Panc1 (cell line): ENCODE measurements around the gene KIF23. TPM values are rescaled to one million over a fixed set of nuclear protein-coding genes. Genes with fewer than 3 reads are reported as not detected.

Experiments
- ATAC-seq: fragments of 200-7000 bp; cut with Tn5 transposase; 2 replicates; pipeline ENCODE4 v1.9.1; 2020; ENCODE audit warnings: mild to moderate bottlenecking, moderate library complexity
- BruUV-seq: library from RNA; stranded (reverse); fragments of 400-500 nt; replicated peaks from 2 replicates; lab custom pipeline; 2021; lab: Mats Ljungman, UMichigan
- CTCF ChIA-PET: fragments of 300-600 bp; sonication (Branson Sonifier 250); formaldehyde crosslinking; loops from one replicate; lab custom pipeline; 2022; ENCODE audit warnings: antibody characterized with exemption; lab: Charles Lee
- POLR2A ChIA-PET: fragments of 300-600 bp; sonication (Branson Sonifier 250); formaldehyde crosslinking; loops from one replicate; lab custom pipeline; 2022; ENCODE audit warnings: antibody characterized with exemption; lab: Charles Lee
- DNase-seq: peaks from one replicate; pipeline ENCODE4 v3.0.0-alpha.2; 2010; ENCODE audit warnings: low read depth, low spot score
- H3K27ac ChIP-seq: 2 replicates; pipeline ENCODE4 v1.5.1; 2011; ENCODE audit warnings: mild to moderate bottlenecking, low read length, inconsistent platforms
- H3K27me3 ChIP-seq: fragments of 200-500 bp; sonication (Bioruptor generic); 2 replicates; pipeline ENCODE4 v1.6.0; 2014; ENCODE audit warnings: low read length, inconsistent platforms; ENCODE audit not compliant: control insufficient read depth, insufficient read depth
- H3K36me3 ChIP-seq: fragments of 200-500 bp; sonication (Bioruptor generic); 2 replicates; pipeline ENCODE4 v1.5.1; 2014; ENCODE audit warnings: inconsistent platforms, mild to moderate bottlenecking, low read length, moderate library complexity; ENCODE audit not compliant: control insufficient read depth, insufficient read depth
- H3K4me1 ChIP-seq: 2 replicates; pipeline ENCODE4 v1.5.1; 2011; ENCODE audit warnings: inconsistent platforms, mild to moderate bottlenecking, low read length, moderate library complexity; ENCODE audit not compliant: control insufficient read depth, insufficient read depth
- H3K4me3 ChIP-seq, 2 experiments: 2 replicates each; pipeline ENCODE4 v1.5.1; 2011 to 2012; ENCODE audit warnings: low read depth in 2 of 2, low read length in 2 of 2, mild to moderate bottlenecking in 2 of 2, inconsistent platforms in 1 of 2, moderate library complexity in 1 of 2
- H3K9me3 ChIP-seq: fragments of 200-500 bp; sonication (Bioruptor generic); 2 replicates; pipeline ENCODE4 v1.5.1; 2014; ENCODE audit warnings: low read depth, mild to moderate bottlenecking, inconsistent platforms, low read length, moderate library complexity; ENCODE audit not compliant: control insufficient read depth, insufficient read depth
- POLR2AphosphoS5 ChIP-seq: IDR thresholded peaks from 2 replicates; pipeline ENCODE4 v1.6.1; 2012; ENCODE audit warnings: mild to moderate bottlenecking, low read depth, low read length, moderate library complexity
- SIN3A ChIP-seq: IDR thresholded peaks from 2 replicates; pipeline ENCODE4 v1.6.1; 2012; ENCODE audit warnings: low read depth, mild to moderate bottlenecking, low read length, moderate library complexity, borderline replicate concordance; ENCODE audit not compliant: insufficient read depth
- TCF7L2 ChIP-seq: IDR thresholded peaks from 2 replicates; pipeline ENCODE4 v1.6.1; 2011; ENCODE audit warnings: mild to moderate bottlenecking, low read depth, low read length, inconsistent platforms
- in situ Hi-C: cut with HindIII; loops from 2 replicates; pipeline ENCODE4 v1.10.0; 2016; ENCODE audit warnings: low sequenced_read_pairs, low pct_unique_long_range_greater_than_20kb
- intact Hi-C: fragments of 100-400 bp; cut with micrococcal nuclease; formaldehyde crosslinking; loops from one replicate; pipeline ENCODE4 v1.10.0; 2022; ENCODE audit not compliant: unreplicated experiment
- total RNA-seq: library from RNA; stranded (reverse); gene quantifications from one replicate; pipeline ENCODE4 v1.2.1, GENCODE V29; 2021; ENCODE audit not compliant: unreplicated experiment
- TF ChIP-seq, protein P1 (sequence below): fragments of 450-650 bp; IDR thresholded peaks from 2 replicates; pipeline ENCODE4 v1.5.1; 2017; ENCODE audit warnings: mild to moderate bottlenecking
- TF ChIP-seq, protein P2 (sequence below), 2 experiments: IDR thresholded peaks; 2 replicates each; pipeline ENCODE4 v1.6.1; 2011 to 2012; ENCODE audit warnings: low read depth in 2 of 2, control low read depth in 1 of 2, low read length in 1 of 2, mild to moderate bottlenecking in 1 of 2, moderate library complexity in 1 of 2; ENCODE audit not compliant: insufficient read depth in 1 of 2

The KIF23 gene
- total RNA-seq, 1 experiment from 2014 or later, result 82.5 TPM

DNA sequence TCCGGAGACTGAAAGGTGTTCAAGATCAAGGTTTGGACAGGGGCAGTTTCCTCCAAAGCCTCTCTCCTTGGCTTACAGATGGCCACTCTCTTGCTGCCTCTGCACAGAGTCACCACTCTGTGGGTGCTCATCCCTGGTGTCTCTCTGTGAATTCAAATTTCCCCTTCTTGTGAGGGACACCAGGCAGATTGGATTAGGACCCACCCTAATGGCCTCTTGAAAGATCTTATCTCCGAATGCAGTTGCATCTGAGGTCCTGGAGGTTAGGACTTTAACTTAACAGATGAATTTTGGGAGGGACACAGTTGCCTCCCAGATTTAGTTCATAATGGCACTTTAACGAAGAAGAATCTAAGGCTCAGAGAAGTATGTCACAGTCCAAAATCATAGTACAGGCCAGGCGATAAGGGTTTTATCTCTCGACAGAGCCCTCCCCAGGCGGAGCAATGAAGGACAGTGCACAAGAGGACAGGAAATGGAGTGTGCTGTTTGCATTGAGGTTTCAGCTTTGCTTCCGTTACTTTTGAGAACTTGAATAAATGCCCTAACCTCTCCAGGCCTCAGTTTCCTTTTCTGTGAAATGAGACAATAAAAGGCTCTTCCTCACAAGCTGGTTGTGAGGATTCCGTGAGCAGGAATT, 38.9 kb upstream of the KIF23 start:
- ChIA-PET POLR2A (no interaction called here), CTCF (no interaction called here)
- H3K4me3 ChIP-seq, result no peak overlapping the region
- BruUV-seq, result no TSS peak
- no peaks in the 10 kb centered on the region for H3K4me1 ChIP-seq
- no peaks in the 10 kb centered on the region for H3K9me3 ChIP-seq
- ATAC-seq, result no peak
- no peak for TF ChIP-seq POLR2AphosphoS5
- no peak for TF ChIP-seq TCF7L2
- TF ChIP-seq SIN3A, result no peak
- TF ChIP-seq, protein P1, sequence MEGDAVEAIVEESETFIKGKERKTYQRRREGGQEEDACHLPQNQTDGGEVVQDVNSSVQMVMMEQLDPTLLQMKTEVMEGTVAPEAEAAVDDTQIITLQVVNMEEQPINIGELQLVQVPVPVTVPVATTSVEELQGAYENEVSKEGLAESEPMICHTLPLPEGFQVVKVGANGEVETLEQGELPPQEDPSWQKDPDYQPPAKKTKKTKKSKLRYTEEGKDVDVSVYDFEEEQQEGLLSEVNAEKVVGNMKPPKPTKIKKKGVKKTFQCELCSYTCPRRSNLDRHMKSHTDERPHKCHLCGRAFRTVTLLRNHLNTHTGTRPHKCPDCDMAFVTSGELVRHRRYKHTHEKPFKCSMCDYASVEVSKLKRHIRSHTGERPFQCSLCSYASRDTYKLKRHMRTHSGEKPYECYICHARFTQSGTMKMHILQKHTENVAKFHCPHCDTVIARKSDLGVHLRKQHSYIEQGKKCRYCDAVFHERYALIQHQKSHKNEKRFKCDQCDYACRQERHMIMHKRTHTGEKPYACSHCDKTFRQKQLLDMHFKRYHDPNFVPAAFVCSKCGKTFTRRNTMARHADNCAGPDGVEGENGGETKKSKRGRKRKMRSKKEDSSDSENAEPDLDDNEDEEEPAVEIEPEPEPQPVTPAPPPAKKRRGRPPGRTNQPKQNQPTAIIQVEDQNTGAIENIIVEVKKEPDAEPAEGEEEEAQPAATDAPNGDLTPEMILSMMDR, result no peak
- no peak overlapping the region for H3K27ac ChIP-seq
- intact Hi-C loops, result no loop called here
- DNase-seq, result no peak
- no peaks in the 10 kb centered on the region; the same call in 1 of the 2 replicates for H3K27me3 ChIP-seq
- in situ Hi-C loops, result no loop called here
- H3K36me3 ChIP-seq, result no peaks in the 10 kb centered on the region

DNA sequence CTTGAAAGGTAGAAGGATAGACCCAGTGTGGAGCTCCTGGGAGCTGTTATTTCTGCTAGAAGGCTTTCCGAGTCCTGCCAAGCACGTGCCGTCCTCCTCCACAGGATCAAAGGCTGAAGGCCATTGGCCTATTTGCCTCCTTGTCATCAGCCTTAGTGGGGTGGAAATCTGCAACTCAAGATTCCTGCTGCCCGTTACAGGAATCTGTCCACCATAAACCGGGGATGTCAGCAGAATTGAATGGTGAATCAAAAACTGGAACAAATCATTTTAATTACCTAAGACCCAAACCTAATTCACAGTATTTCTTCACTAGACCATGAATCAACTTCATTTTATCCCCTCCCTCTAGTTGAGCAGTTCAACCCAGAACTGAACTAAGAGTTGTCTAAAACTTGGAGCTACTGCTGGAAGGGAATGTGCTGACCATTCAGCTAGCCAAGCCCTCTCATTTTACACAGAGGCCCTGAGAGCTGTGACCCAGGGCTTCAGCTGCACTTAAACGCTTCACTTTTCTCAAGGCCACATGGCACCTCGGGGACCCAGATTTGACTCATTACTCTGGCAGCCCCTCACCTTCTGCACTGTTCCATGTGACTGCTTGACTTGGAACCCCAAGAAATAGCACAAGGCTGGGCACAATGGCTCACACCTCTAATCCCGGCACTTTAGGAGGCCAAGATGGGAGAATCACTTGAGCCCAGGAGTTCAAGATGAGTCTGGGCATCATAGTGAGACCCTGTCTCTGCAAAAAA, 36.8 kb upstream of the KIF23 start:
- intact Hi-C loops, result no loop called here
- no TSS peak for BruUV-seq
- no peak for TF ChIP-seq POLR2AphosphoS5
- TF ChIP-seq TCF7L2, result no peak
- TF ChIP-seq, protein P1, result no peak
- TF ChIP-seq, protein P2, sequence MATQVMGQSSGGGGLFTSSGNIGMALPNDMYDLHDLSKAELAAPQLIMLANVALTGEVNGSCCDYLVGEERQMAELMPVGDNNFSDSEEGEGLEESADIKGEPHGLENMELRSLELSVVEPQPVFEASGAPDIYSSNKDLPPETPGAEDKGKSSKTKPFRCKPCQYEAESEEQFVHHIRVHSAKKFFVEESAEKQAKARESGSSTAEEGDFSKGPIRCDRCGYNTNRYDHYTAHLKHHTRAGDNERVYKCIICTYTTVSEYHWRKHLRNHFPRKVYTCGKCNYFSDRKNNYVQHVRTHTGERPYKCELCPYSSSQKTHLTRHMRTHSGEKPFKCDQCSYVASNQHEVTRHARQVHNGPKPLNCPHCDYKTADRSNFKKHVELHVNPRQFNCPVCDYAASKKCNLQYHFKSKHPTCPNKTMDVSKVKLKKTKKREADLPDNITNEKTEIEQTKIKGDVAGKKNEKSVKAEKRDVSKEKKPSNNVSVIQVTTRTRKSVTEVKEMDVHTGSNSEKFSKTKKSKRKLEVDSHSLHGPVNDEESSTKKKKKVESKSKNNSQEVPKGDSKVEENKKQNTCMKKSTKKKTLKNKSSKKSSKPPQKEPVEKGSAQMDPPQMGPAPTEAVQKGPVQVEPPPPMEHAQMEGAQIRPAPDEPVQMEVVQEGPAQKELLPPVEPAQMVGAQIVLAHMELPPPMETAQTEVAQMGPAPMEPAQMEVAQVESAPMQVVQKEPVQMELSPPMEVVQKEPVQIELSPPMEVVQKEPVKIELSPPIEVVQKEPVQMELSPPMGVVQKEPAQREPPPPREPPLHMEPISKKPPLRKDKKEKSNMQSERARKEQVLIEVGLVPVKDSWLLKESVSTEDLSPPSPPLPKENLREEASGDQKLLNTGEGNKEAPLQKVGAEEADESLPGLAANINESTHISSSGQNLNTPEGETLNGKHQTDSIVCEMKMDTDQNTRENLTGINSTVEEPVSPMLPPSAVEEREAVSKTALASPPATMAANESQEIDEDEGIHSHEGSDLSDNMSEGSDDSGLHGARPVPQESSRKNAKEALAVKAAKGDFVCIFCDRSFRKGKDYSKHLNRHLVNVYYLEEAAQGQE (IDR thresholded peaks at IDR 0.05; ENCODE audit: insufficient read depth in 1 of 2, low read depth in 2 of 2, low read length in 1 of 2), result no peak
- TF ChIP-seq SIN3A, result no peak
- ATAC-seq (no peak), DNase-seq (no peak)
- ChIA-PET CTCF (no interaction called here), POLR2A (interaction anchor here (0.7 kb wide), 1 partner anchor 275 kb away, joined by 4 read pairs; no protein-coding TSS in a partner anchor)
- H3K27me3 ChIP-seq, result no peaks in the 10 kb centered on the region; the same call in 1 of the 2 replicates
- in situ Hi-C loops, result no loop called here
- no peaks in the 10 kb centered on the region for H3K36me3 ChIP-seq
- no peaks in the 10 kb centered on the region for H3K9me3 ChIP-seq
- H3K27ac ChIP-seq, result no peak overlapping the region
- H3K4me1 ChIP-seq, result no peaks in the 10 kb centered on the region
- H3K4me3 ChIP-seq, result no peak overlapping the region
